Mammary epithelial cell (primary cell): ENCODE results near the gene HRK.

Source experiments
- EZH2 ChIP-seq: IDR thresholded peaks from 2 replicates; pipeline ENCODE4 v1.6.1; 2012; ENCODE audit warnings: low read length, inconsistent platforms, borderline replicate concordance
- TF ChIP-seq, protein P1 (sequence below), 2 donors: IDR thresholded peaks in 1 of 2; conservative IDR thresholded peaks in 1 of 2; 2 replicates each; pipeline ENCODE4 v1.5.1; 2011 to 2012; ENCODE audit warnings: inconsistent platforms in 2 of 2, low read length in 2 of 2, mild to moderate bottlenecking in 2 of 2, control low read depth in 1 of 2, low read depth in 1 of 2; ENCODE audit not compliant: insufficient read depth in 1 of 2; ENCODE audit errors: extremely low read depth in 1 of 2

- TF ChIP-seq, protein P1, sequence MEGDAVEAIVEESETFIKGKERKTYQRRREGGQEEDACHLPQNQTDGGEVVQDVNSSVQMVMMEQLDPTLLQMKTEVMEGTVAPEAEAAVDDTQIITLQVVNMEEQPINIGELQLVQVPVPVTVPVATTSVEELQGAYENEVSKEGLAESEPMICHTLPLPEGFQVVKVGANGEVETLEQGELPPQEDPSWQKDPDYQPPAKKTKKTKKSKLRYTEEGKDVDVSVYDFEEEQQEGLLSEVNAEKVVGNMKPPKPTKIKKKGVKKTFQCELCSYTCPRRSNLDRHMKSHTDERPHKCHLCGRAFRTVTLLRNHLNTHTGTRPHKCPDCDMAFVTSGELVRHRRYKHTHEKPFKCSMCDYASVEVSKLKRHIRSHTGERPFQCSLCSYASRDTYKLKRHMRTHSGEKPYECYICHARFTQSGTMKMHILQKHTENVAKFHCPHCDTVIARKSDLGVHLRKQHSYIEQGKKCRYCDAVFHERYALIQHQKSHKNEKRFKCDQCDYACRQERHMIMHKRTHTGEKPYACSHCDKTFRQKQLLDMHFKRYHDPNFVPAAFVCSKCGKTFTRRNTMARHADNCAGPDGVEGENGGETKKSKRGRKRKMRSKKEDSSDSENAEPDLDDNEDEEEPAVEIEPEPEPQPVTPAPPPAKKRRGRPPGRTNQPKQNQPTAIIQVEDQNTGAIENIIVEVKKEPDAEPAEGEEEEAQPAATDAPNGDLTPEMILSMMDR (conservative IDR thresholded peaks at IDR 0.05 in 1 of 2, IDR thresholded peaks at IDR 0.05 in 1 of 2; ENCODE audit: extremely low read depth in 1 of 2, insufficient read depth in 1 of 2, low read depth in 1 of 2, low read length in 2 of 2): no peak
- TF ChIP-seq EZH2: no peak
Measured at GRCh38 chr12:116855744-116856470, 25.3 kb downstream of the HRK start.
